Measurements from ENCODE around the gene MAB21L4. TPM values are rescaled to one million over a fixed set of nuclear protein-coding genes. Genes with fewer than 3 reads are reported as not detected.
"Not testable (repeated sequence)": the region's sequence is repeated elsewhere in the genome, so short reads cannot be mapped to it uniquely, and the experiment has no call there.

Gene MAB21L4
- total RNA-seq, 4 donors from 2014 or later, result not detected

- DNase-seq (no peak), ATAC-seq (no peak)
- intact Hi-C loops (cut with DNase I; ENCODE audit: low total_unique reads) (loop anchor here (2.0 to 5.0 kb wide), 2 partner anchors 809 to 882 kb away; partner anchors contain the start of gene D2HGDH), in situ Hi-C loops (cut with MboI; ENCODE audit: low sequenced_read_pairs in 4 of 4) (no loop called here)
- TF ChIP-seq, protein P1, sequence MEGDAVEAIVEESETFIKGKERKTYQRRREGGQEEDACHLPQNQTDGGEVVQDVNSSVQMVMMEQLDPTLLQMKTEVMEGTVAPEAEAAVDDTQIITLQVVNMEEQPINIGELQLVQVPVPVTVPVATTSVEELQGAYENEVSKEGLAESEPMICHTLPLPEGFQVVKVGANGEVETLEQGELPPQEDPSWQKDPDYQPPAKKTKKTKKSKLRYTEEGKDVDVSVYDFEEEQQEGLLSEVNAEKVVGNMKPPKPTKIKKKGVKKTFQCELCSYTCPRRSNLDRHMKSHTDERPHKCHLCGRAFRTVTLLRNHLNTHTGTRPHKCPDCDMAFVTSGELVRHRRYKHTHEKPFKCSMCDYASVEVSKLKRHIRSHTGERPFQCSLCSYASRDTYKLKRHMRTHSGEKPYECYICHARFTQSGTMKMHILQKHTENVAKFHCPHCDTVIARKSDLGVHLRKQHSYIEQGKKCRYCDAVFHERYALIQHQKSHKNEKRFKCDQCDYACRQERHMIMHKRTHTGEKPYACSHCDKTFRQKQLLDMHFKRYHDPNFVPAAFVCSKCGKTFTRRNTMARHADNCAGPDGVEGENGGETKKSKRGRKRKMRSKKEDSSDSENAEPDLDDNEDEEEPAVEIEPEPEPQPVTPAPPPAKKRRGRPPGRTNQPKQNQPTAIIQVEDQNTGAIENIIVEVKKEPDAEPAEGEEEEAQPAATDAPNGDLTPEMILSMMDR (IDR thresholded peaks at IDR 0.05 in 4 of 5, conservative IDR thresholded peaks at IDR 0.05 in 1 of 5), result no peak
- no peak overlapping the region for H3K4me3 ChIP-seq
- no peaks in the 10 kb centered on the region for H3K9me3 ChIP-seq
- no peak overlapping the region for H3K27ac ChIP-seq
- H3K4me1 ChIP-seq, result no peaks in the 10 kb centered on the region
- H3K27me3 ChIP-seq, result no peaks in the 10 kb centered on the region
- H3K36me3 ChIP-seq, result no peaks in the 10 kb centered on the region
Measured at GRCh38 chr2:240850026-240850425, 45.9 kb downstream of the MAB21L4 start.

- TF ChIP-seq, protein P1 (IDR thresholded peaks at IDR 0.05 in 4 of 5, conservative IDR thresholded peaks at IDR 0.05 in 1 of 5), result no peak
- TF ChIP-seq POLR2A (IDR thresholded peaks at IDR 0.05), result no peak
- no peaks in the 10 kb centered on the region for H3K27me3 ChIP-seq
- no peaks in the 10 kb centered on the region for H3K9me3 ChIP-seq
- intact Hi-C loops (cut with DNase I; ENCODE audit: low total_unique reads), result no loop called here
- no peak overlapping the region for H3K4me3 ChIP-seq
- no peaks in the 10 kb centered on the region for H3K4me1 ChIP-seq
- ATAC-seq, result no peak
- no peak overlapping the region for H3K27ac ChIP-seq
- H3K36me3 ChIP-seq, result no peaks in the 10 kb centered on the region
- no peak for DNase-seq
- in situ Hi-C loops (cut with MboI; ENCODE audit: low sequenced_read_pairs in 4 of 4), result no loop called here
Measured at GRCh38 chr2:240848900-240849680, 46.9 kb downstream of the MAB21L4 start.

GRCh38 chr2:240847817-240848216 is 48.1 kb downstream of the MAB21L4 start:
- no peak for TF ChIP-seq POLR2A (IDR thresholded peaks at IDR 0.05)
- TF ChIP-seq, protein P1 (IDR thresholded peaks at IDR 0.05 in 4 of 5, conservative IDR thresholded peaks at IDR 0.05 in 1 of 5), result no peak

DNA sequence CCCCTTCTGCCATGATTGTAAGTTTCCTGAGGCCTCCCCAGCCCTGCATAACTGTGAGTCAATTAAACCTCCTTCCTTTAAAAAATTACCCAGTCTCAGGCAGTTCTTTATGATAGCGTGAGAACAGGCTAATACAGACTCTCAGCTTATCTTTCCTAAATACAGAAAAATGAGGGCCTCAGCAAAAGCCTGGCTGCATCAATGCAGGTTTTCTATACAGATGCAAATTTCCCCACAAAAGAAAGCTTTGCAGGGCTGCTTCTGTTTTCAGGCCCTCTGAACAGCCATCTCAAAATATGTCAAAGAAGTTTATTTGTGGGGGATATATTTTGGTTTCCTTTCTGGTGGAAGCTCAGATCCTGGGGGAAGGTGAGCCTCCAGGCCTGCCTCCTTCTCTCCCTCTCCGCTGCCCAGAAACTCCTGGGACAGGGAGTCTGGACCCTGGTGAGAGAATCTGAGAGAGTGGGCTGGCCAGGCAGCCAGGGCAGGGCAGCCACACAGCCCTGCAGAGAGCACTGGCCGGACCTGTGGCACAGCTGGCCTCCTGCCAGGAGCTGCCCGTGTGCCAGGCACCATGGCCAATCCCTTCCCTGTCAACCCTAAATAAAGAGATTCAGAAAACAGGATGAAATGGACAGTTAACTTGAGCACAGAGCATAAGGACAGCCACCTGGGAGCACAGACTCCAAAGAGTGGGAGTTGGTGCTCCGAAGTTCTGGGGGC is 48.9 kb downstream of the MAB21L4 start:
- in situ Hi-C loops (cut with MboI; ENCODE audit: low sequenced_read_pairs in 4 of 4) (no loop called here), intact Hi-C loops (cut with DNase I; ENCODE audit: low total_unique reads) (no loop called here)
- DNase-seq (no peak), ATAC-seq (no peak)
- Histone ChIP-seq H3K27me3 (peaks cover 0 to 2% (median 0%) of the 10 kb centered on the region in 3 donors), H3K27ac (no peak overlapping the region), H3K4me1 (no peaks in the 10 kb centered on the region), H3K36me3 (no peaks in the 10 kb centered on the region), H3K9me3 (no peaks in the 10 kb centered on the region), H3K4me3 (no peak overlapping the region)
- TF ChIP-seq, protein P1 (IDR thresholded peaks at IDR 0.05 in 4 of 5, conservative IDR thresholded peaks at IDR 0.05 in 1 of 5), result no peak
- no peak for TF ChIP-seq POLR2A (IDR thresholded peaks at IDR 0.05)

More at GRCh38 chr2:240847817-240848216, 48.1 kb downstream of the MAB21L4 start:
- ATAC-seq, result no peak
- no peaks in the 10 kb centered on the region for H3K4me1 ChIP-seq
- in situ Hi-C loops (cut with MboI; ENCODE audit: low sequenced_read_pairs in 4 of 4), result no loop called here
- DNase-seq, result no peak
- no peak overlapping the region for H3K27ac ChIP-seq
- H3K36me3 ChIP-seq, result no peaks in the 10 kb centered on the region
- H3K9me3 ChIP-seq, result no peaks in the 10 kb centered on the region
- intact Hi-C loops (cut with DNase I; ENCODE audit: low total_unique reads), result no loop called here
- no peak overlapping the region for H3K4me3 ChIP-seq
- no peaks in the 10 kb centered on the region for H3K27me3 ChIP-seq

DNA sequence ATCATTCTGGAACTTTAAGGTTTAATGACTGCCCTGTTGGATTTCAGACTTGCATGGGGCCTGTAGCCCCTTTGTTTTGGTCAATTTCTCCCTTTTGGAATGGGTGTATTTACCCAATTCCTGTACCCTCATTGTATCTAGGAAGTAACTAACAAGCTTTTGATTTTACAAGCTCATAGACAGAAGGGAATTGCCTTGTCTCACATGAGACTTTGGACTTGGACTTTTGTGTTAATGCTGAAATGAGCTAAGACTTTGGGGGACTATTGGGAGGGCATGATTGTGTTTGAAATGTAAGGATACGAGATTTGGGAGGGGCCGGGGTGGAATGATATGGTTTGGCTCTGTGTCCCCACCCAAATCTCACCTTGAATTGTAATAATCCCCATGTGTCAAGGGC is 49.6 kb downstream of the MAB21L4 start:
- DNase-seq; H3K27ac ChIP-seq; H3K9me3 ChIP-seq; H3K36me3 ChIP-seq; H3K4me3 ChIP-seq; H3K27me3 ChIP-seq; ATAC-seq; H3K4me1 ChIP-seq; intact Hi-C loops (cut with DNase I; ENCODE audit: low total_unique reads); in situ Hi-C loops (cut with MboI; ENCODE audit: low sequenced_read_pairs in 4 of 4): not testable (repeated sequence)

Data from gastrocnemius medialis (tissue), 4 donors.